ENCODE data around the gene NTRK2. TPM values are rescaled to one million over a fixed set of nuclear protein-coding genes. Genes with fewer than 3 reads are reported as not detected.

Gene NTRK2
- total RNA-seq, 1 experiment from 2014 or later, result not detected

DNA sequence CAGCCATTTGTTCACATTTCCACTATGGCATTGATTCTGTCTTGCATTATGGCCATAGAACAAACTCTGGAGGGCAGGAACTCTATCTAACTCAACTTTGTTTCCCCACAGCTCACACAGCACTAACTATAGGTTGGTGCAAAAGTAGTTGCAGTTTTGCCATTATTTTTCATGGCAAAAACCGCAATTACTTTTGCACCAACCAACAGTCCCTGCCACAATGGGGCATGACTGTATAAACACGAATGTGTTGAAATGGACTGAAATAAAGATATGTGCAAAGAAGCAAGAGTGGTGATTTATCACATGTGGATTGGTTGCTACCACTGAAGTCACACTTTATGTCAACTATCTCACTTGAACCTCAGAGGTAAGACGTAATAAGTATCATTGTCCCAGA lies 338.7 kb downstream of the NTRK2 start:
- Histone ChIP-seq H4K20me1 (ENCODE audit: insufficient read depth) (no peaks in the 10 kb centered on the region), H3K36me3 (ENCODE audit: control insufficient read depth in 1 of 2, insufficient read depth in 2 of 2, low read length in 2 of 2) (no peaks in the 10 kb centered on the region), H3K79me2 (ENCODE audit: insufficient read depth, low read length) (no peaks in the 10 kb centered on the region), H3K27me3 (ENCODE audit: insufficient read depth, low read length) (peaks cover 40% of the 10 kb centered on the region), H3K27ac (ENCODE audit: low read depth, low read length) (no peak overlapping the region), H3K4me2 (ENCODE audit: low read length) (no peak overlapping the region), H2AFZ (ENCODE audit: low read depth, low read length, poor library complexity, severe bottlenecking) (no peak overlapping the region), H3K4me1 (ENCODE audit: control insufficient read depth in 1 of 2, insufficient read depth in 2 of 2, low read length in 2 of 2) (no peaks in the 10 kb centered on the region), H3K9ac (ENCODE audit: low read length) (no peak overlapping the region), H3K9me2 (ENCODE audit: insufficient read depth) (no peaks in the 10 kb centered on the region), H3K9me3 (ENCODE audit: control insufficient read depth in 1 of 2, insufficient read depth in 1 of 2, low read depth in 1 of 2, low read length in 2 of 2) (no peaks in the 10 kb centered on the region), H3K4me3 (replicated peaks in 1 of 2; ENCODE audit: low read depth in 1 of 2, low read length in 2 of 2) (no peak overlapping the region)
- ChIA-PET POLR2A (no interaction called here), CTCF (no interaction called here), RAD21 (ENCODE audit: low non-redundant PET in 1 of 2, low total read pairs in 2 of 2, uncharacterized antibody in 2 of 2, unreplicated experiment in 2 of 2) (no interaction called here)
- ATAC-seq, result no peak
- no TSS peak for BruUV-seq (replicated peaks)
- no peak for TF ChIP-seq ELF1 (IDR thresholded peaks at IDR 0.05; ENCODE audit: borderline replicate concordance, low read depth)
- TF ChIP-seq, protein P1, sequence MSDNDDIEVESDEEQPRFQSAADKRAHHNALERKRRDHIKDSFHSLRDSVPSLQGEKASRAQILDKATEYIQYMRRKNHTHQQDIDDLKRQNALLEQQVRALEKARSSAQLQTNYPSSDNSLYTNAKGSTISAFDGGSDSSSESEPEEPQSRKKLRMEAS (IDR thresholded peaks at IDR 0.05), result no peak
- TF ChIP-seq, protein P2, sequence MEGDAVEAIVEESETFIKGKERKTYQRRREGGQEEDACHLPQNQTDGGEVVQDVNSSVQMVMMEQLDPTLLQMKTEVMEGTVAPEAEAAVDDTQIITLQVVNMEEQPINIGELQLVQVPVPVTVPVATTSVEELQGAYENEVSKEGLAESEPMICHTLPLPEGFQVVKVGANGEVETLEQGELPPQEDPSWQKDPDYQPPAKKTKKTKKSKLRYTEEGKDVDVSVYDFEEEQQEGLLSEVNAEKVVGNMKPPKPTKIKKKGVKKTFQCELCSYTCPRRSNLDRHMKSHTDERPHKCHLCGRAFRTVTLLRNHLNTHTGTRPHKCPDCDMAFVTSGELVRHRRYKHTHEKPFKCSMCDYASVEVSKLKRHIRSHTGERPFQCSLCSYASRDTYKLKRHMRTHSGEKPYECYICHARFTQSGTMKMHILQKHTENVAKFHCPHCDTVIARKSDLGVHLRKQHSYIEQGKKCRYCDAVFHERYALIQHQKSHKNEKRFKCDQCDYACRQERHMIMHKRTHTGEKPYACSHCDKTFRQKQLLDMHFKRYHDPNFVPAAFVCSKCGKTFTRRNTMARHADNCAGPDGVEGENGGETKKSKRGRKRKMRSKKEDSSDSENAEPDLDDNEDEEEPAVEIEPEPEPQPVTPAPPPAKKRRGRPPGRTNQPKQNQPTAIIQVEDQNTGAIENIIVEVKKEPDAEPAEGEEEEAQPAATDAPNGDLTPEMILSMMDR (IDR thresholded peaks at IDR 0.05 in 2 of 3, conservative IDR thresholded peaks at IDR 0.05 in 1 of 3; ENCODE audit: borderline replicate concordance in 1 of 3, insufficient read depth in 1 of 3, low read depth in 2 of 3, low read length in 2 of 3), result no peak
- TF ChIP-seq, protein P3, sequence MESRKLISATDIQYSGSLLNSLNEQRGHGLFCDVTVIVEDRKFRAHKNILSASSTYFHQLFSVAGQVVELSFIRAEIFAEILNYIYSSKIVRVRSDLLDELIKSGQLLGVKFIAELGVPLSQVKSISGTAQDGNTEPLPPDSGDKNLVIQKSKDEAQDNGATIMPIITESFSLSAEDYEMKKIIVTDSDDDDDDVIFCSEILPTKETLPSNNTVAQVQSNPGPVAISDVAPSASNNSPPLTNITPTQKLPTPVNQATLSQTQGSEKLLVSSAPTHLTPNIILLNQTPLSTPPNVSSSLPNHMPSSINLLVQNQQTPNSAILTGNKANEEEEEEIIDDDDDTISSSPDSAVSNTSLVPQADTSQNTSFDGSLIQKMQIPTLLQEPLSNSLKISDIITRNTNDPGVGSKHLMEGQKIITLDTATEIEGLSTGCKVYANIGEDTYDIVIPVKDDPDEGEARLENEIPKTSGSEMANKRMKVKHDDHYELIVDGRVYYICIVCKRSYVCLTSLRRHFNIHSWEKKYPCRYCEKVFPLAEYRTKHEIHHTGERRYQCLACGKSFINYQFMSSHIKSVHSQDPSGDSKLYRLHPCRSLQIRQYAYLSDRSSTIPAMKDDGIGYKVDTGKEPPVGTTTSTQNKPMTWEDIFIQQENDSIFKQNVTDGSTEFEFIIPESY (IDR thresholded peaks at IDR 0.05; ENCODE audit: extremely low read depth, insufficient replicate concordance, low read length), result no peak
- no peak for TF ChIP-seq EZH2 (IDR thresholded peaks at IDR 0.05)
- TF ChIP-seq, protein P4, sequence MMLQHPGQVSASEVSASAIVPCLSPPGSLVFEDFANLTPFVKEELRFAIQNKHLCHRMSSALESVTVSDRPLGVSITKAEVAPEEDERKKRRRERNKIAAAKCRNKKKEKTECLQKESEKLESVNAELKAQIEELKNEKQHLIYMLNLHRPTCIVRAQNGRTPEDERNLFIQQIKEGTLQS (IDR thresholded peaks at IDR 0.05), result no peak
- TF ChIP-seq POLR2AphosphoS5 (IDR thresholded peaks at IDR 0.05; ENCODE audit: low read depth, low read length), result no peak
- TF ChIP-seq TCF7L2 (IDR thresholded peaks at IDR 0.05; ENCODE audit: borderline replicate concordance, extremely low read depth, insufficient read depth, insufficient read length), result no peak
- DNase-seq (ENCODE audit: low read depth, low spot score), result no peak
- intact Hi-C loops (cut with micrococcal nuclease), result no loop called here

Measured in HCT116 (cell line).